HUDEP-2 (cell line): ENCODE data around the gene SPATA13.

Source experiments
- DNase-seq, 76 experiments: peaks; one replicate each; lab custom pipeline; 2025; ENCODE audit not compliant: unreplicated experiment in 76 of 76; lab: John Stamatoyannopoulos, UW

The SPATA13 gene

GRCh38 chr13:24138911-24139310 lies 21.6 kb upstream of the SPATA13 start:
- no peak for DNase-seq

- DNase-seq = no peak
These were observed 19.1 kb upstream of the SPATA13 start for GRCh38 chr13:24141333-24141910.

GRCh38 chr13:24142453-24142852 lies 18.1 kb upstream of the SPATA13 start:
- DNase-seq = no peak

- no peak for DNase-seq
These were observed 17.6 kb upstream of the SPATA13 start for GRCh38 chr13:24142886-24143285.

- DNase-seq = no peak
These were observed 15.3 kb upstream of the SPATA13 start for GRCh38 chr13:24145240-24145639.

GRCh38 chr13:24145674-24146073 lies 14.8 kb upstream of the SPATA13 start:
- no peak for DNase-seq

GRCh38 chr13:24146961-24147569 lies 13.5 kb upstream of the SPATA13 start:
- DNase-seq = no peak

- DNase-seq = no peak
These were observed 13.0 kb upstream of the SPATA13 start for GRCh38 chr13:24147570-24147963.

GRCh38 chr13:24148414-24149235 lies 11.9 kb upstream of the SPATA13 start:
- DNase-seq = no peak

GRCh38 chr13:24149246-24150032 lies 11.1 kb upstream of the SPATA13 start:
- DNase-seq = no peak

GRCh38 chr13:24150572-24150971 lies 9.9 kb upstream of the SPATA13 start:
- no peak for DNase-seq

- DNase-seq = no peak
These were observed 8.7 kb upstream of the SPATA13 start for GRCh38 chr13:24151864-24152263.

GRCh38 chr13:24152292-24153214 lies 8.0 kb upstream of the SPATA13 start:
- DNase-seq = no peak

- DNase-seq = no peak
These were observed 7.2 kb upstream of the SPATA13 start for GRCh38 chr13:24153347-24153746.

GRCh38 chr13:24153979-24154701 lies 6.4 kb upstream of the SPATA13 start:
- no peak for DNase-seq

GRCh38 chr13:24159357-24159756 lies 1.2 kb upstream of the SPATA13 start:
- DNase-seq = no peak

- peak in 28 of 76 experiments; percentile 7 to 93 (median 31) for DNase-seq
These were observed 673 bp downstream of the SPATA13 start for GRCh38 chr13:24161010-24161775.

GRCh38 chr13:24161980-24162525 lies 1.5 kb downstream of the SPATA13 start:
- DNase-seq = no peak
